CD4-positive, alpha-beta memory T cell (primary cell): ENCODE results near the gene NTNG1. TPM values are rescaled to one million over a fixed set of nuclear protein-coding genes. Genes with fewer than 3 reads are reported as not detected.

Experiments used
- CTCF ChIA-PET: fragments of 350-600 bp; sonication (Branson Sonifier 250); formaldehyde crosslinking; loops from one replicate; lab custom pipeline; 2021; ENCODE audit warnings: inconsistent platforms; ENCODE audit not compliant: partially characterized antibody; lab: Charles Lee
- POLR2A ChIA-PET: fragments of 350-600 bp; sonication (Branson Sonifier 250); formaldehyde crosslinking; loops from one replicate; lab custom pipeline; 2021; ENCODE audit not compliant: partially characterized antibody; lab: Charles Lee
- DNase-seq, 5 donors: peaks; one replicate each; pipeline versions ENCODE4 v3.0.0 to v3.0.0-alpha.2; 2020 to 2022; ENCODE audit warnings: mixed read lengths in 1 of 5
- H3K27ac ChIP-seq: one replicate; pipeline ENCODE4 v1.7.0; 2013; ENCODE audit warnings: low read depth, low read length
- H3K27me3 ChIP-seq: 2 replicates; pipeline ENCODE4 v1.7.0; 2013; ENCODE audit warnings: mild to moderate bottlenecking, low read length, moderate library complexity; ENCODE audit not compliant: insufficient read depth
- H3K36me3 ChIP-seq: 2 replicates; pipeline ENCODE4 v1.7.0; 2013; ENCODE audit warnings: mild to moderate bottlenecking, low read length, moderate library complexity; ENCODE audit not compliant: insufficient read depth
- H3K4me1 ChIP-seq: 2 replicates; pipeline ENCODE4 v1.7.0; 2013; ENCODE audit warnings: mild to moderate bottlenecking, low read length, moderate library complexity; ENCODE audit not compliant: insufficient read depth
- H3K4me3 ChIP-seq, 2 donors: one replicate each; pipeline ENCODE4 v1.7.0; 2013; ENCODE audit warnings: low read length in 2 of 2, mild to moderate bottlenecking in 1 of 2
- H3K9me3 ChIP-seq, 2 donors: one replicate each; pipeline ENCODE4 v1.7.0; 2013; ENCODE audit warnings: low read length in 2 of 2, control low read depth in 1 of 2; ENCODE audit not compliant: control insufficient read depth in 1 of 2
- H3K27ac Mint-ChIP-seq, 7 donors: one replicate each; pipeline ENCODE4 v1.8.0; 2020 to 2021; ENCODE audit warnings: mixed read lengths in 7 of 7, mild to moderate bottlenecking in 6 of 7, inconsistent platforms in 3 of 7, moderate library complexity in 3 of 7
- H3K27me3 Mint-ChIP-seq, 2 donors: one replicate each; pipeline ENCODE4 v1.8.0; 2020 to 2021; ENCODE audit warnings: mixed read lengths in 2 of 2
- H3K36me3 Mint-ChIP-seq, 2 donors: one replicate each; pipeline ENCODE4 v1.8.0; 2020 to 2021; ENCODE audit warnings: mixed read lengths in 2 of 2, inconsistent platforms in 1 of 2, mild to moderate bottlenecking in 1 of 2
- H3K4me1 Mint-ChIP-seq, 4 donors: one replicate each; pipeline ENCODE4 v1.8.0; 2020 to 2021; ENCODE audit warnings: mixed read lengths in 4 of 4, mild to moderate bottlenecking in 1 of 4
- H3K4me3 Mint-ChIP-seq, 8 donors: one replicate each; pipeline ENCODE4 v1.8.0; 2020 to 2021; ENCODE audit warnings: mixed read lengths in 8 of 8, mild to moderate bottlenecking in 7 of 8, moderate library complexity in 6 of 8, inconsistent platforms in 3 of 8
- H3K9me3 Mint-ChIP-seq, 8 donors: one replicate each; pipeline ENCODE4 v1.8.0; 2020 to 2021; ENCODE audit warnings: mixed read lengths in 8 of 8, mild to moderate bottlenecking in 5 of 8, inconsistent platforms in 3 of 8, moderate library complexity in 1 of 8
- intact Hi-C: fragments of 100-400 bp; cut with micrococcal nuclease; formaldehyde crosslinking; loops from one replicate; pipeline ENCODE4 v1.15.1; 2023
- polyA plus RNA-seq, 2 donors: library from polyadenylated mRNA; unstranded; fragments of 300-500 nt; fragmentation: Illumina TruSeq; gene quantifications; one replicate each; pipeline ENCODE4 v1.2.3, GENCODE V29; 2021
- total RNA-seq, 2 experiments: library from RNA; stranded (reverse); gene quantifications; one replicate each; pipeline ENCODE4 v1.2.3, GENCODE V29; 2021

Gene NTNG1
- total and polyA plus RNA-seq, 4 experiments from 2014 or later: not detected

DNA sequence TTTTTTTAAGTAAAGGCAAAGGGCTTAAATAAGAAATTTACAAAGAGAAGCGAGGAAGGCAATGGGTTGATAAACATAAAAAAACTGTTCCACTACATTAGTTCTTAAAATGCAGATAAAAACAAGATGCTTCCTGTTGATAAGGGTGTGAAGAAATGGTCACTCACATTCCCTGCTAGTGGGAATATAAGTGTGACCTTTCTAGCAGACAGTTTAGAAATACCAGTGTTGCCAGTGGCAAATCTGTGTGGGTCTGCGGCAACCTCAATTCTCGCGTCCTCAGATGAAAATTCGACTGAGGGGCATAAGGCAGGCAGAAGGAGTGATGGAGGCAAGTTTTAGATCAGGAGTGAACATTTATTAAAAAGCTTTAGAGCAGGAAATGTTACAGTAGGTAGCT is 151.1 kb downstream of the NTNG1 start:
- Histone ChIP-seq H3K4me3 (no peak overlapping the region), H3K27ac (no peak overlapping the region), H3K27me3 (no peaks in the 10 kb centered on the region), H3K4me1 (no peaks in the 10 kb centered on the region), H3K9me3 (no peaks in the 10 kb centered on the region), H3K36me3 (no peaks in the 10 kb centered on the region)
- ChIA-PET CTCF (no interaction called here), POLR2A (no interaction called here)
- Mint-ChIP-seq H3K9me3 (peaks cover 0 to 3% (median 0%) of the 10 kb centered on the region in 8 donors), H3K27me3 (no peaks in the 10 kb centered on the region), H3K4me1 (no peaks in the 10 kb centered on the region), H3K27ac (no peak overlapping the region), H3K36me3 (no peaks in the 10 kb centered on the region), H3K4me3 (no peak overlapping the region)
- intact Hi-C loops: no loop called here
- DNase-seq: no peak

- no peaks in the 10 kb centered on the region for H3K9me3 ChIP-seq
- no peaks in the 10 kb centered on the region for H3K4me1 ChIP-seq
- Mint-ChIP-seq H3K4me1 (no peaks in the 10 kb centered on the region), H3K27me3 (no peaks in the 10 kb centered on the region), H3K9me3 (peaks cover 0 to 3% (median 0%) of the 10 kb centered on the region in 8 donors), H3K4me3 (no peak overlapping the region), H3K36me3 (no peaks in the 10 kb centered on the region), H3K27ac (no peak overlapping the region)
- CTCF ChIA-PET: no interaction called here
- no peak overlapping the region for H3K27ac ChIP-seq
- intact Hi-C loops: no loop called here
- POLR2A ChIA-PET: no interaction called here
- no peak for DNase-seq
- no peak overlapping the region for H3K4me3 ChIP-seq
- no peaks in the 10 kb centered on the region for H3K36me3 ChIP-seq
- no peaks in the 10 kb centered on the region for H3K27me3 ChIP-seq
These were observed 153.2 kb downstream of the NTNG1 start for GRCh38 chr1:107293901-107294613.

DNA sequence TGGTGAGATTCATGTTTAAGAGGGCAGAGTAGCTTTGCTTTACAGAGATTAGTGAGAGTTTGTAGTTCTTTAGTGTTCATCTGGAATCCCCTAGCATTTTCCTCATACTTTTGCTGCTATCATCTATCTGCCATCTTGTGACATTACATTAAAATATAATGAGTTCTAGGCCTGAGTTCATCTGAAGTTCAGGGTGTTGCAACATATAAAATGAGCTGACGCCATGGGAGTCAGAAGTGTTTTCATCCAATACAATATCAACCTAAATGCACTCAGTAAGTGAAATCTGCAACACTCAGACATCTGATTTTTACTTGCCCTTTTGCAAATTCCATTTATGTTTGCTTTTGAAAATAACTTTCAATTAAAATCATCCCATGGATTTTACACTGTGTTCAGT is 153.8 kb downstream of the NTNG1 start:
- no peak for DNase-seq
- H3K9me3 Mint-ChIP-seq: peaks cover 0 to 3% (median 0%) of the 10 kb centered on the region in 8 donors
- no peaks in the 10 kb centered on the region for H3K36me3 Mint-ChIP-seq
- H3K27ac Mint-ChIP-seq: no peak overlapping the region
- intact Hi-C loops: no loop called here
- no peaks in the 10 kb centered on the region for H3K36me3 ChIP-seq
- no peak overlapping the region for H3K4me3 Mint-ChIP-seq
- no peak overlapping the region for H3K4me3 ChIP-seq
- H3K4me1 ChIP-seq: no peaks in the 10 kb centered on the region
- no peaks in the 10 kb centered on the region for H3K27me3 ChIP-seq
- ChIA-PET CTCF (no interaction called here), POLR2A (no interaction called here)
- no peaks in the 10 kb centered on the region for H3K9me3 ChIP-seq
- H3K27ac ChIP-seq: no peak overlapping the region
- H3K27me3 Mint-ChIP-seq: no peaks in the 10 kb centered on the region
- no peaks in the 10 kb centered on the region for H3K4me1 Mint-ChIP-seq

DNA sequence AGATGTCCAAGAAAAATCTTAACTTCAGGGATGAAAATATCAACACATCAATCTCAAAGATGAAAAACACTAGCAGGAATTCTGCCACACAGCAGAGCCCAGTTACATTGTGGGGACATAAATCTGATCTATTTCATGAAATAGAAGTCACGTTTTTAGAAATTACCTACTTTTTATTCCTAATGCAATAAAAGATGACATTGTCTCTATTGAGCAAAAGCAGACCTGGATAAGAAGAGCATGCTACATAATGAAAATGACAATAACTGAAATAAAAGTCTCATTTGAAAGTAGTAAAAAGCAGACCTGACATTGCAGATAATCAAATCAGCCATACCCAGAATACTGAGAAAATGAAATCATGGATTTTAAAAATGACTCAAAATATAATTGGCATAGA is 156.8 kb downstream of the NTNG1 start:
- H3K27me3 Mint-ChIP-seq: no peaks in the 10 kb centered on the region
- POLR2A ChIA-PET: no interaction called here

GRCh38 chr1:107298526-107298925 is 157.7 kb downstream of the NTNG1 start:
- POLR2A ChIA-PET: no interaction called here
- no peaks in the 10 kb centered on the region for H3K4me1 ChIP-seq
- H3K27me3 Mint-ChIP-seq: no peaks in the 10 kb centered on the region
- peaks cover 0 to 2% (median 0%) of the 10 kb centered on the region in 8 donors for H3K9me3 Mint-ChIP-seq
- no peak for DNase-seq
- no peaks in the 10 kb centered on the region for H3K36me3 Mint-ChIP-seq
- H3K4me1 Mint-ChIP-seq: no peaks in the 10 kb centered on the region
- H3K9me3 ChIP-seq: no peaks in the 10 kb centered on the region
- CTCF ChIA-PET: no interaction called here
- H3K36me3 ChIP-seq: no peaks in the 10 kb centered on the region
- intact Hi-C loops: no loop called here
- H3K4me3 Mint-ChIP-seq: no peak overlapping the region
- no peak overlapping the region for H3K4me3 ChIP-seq
- no peaks in the 10 kb centered on the region for H3K27me3 ChIP-seq
- H3K27ac ChIP-seq: no peak overlapping the region
- H3K27ac Mint-ChIP-seq: no peak overlapping the region

More for the DNA sequence above, 156.8 kb downstream of the NTNG1 start:
- H3K9me3 ChIP-seq: no peaks in the 10 kb centered on the region
- Mint-ChIP-seq H3K4me1 (no peaks in the 10 kb centered on the region), H3K36me3 (no peaks in the 10 kb centered on the region), H3K9me3 (peaks cover 0 to 2% (median 0%) of the 10 kb centered on the region in 8 donors), H3K27ac (no peak overlapping the region), H3K4me3 (no peak overlapping the region)
- no peak overlapping the region for H3K27ac ChIP-seq
- CTCF ChIA-PET: no interaction called here
- no peaks in the 10 kb centered on the region for H3K36me3 ChIP-seq
- no peaks in the 10 kb centered on the region for H3K4me1 ChIP-seq
- no peak for DNase-seq
- no peaks in the 10 kb centered on the region for H3K27me3 ChIP-seq
- no peak overlapping the region for H3K4me3 ChIP-seq
- intact Hi-C loops: no loop called here

DNA sequence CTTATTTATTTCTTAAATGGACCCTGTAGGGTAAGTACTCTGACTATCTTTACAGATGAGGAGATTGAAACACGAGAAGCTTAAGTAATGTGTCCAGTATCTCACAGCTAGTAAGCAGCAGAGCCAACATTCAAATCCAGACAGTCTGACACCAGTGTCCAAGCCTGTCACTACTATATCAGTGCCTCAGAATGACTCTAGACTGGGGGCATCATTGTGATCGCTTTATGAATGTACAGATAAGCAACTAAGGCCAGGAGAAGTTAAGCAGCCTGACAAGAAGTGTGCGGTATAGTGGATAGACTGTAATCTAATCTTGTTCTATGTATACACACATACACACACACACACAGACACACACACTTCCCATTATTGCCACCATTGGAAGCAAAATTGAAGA is 158.7 kb downstream of the NTNG1 start:
- H3K9me3 Mint-ChIP-seq: peaks cover 0 to 2% (median 0%) of the 10 kb centered on the region in 8 donors
- POLR2A ChIA-PET: no interaction called here

GRCh38 chr1:107309962-107310361 is 169.1 kb downstream of the NTNG1 start:
- intact Hi-C loops: no loop called here

More for the DNA sequence above, 158.7 kb downstream of the NTNG1 start:
- intact Hi-C loops: no loop called here
- no peaks in the 10 kb centered on the region for H3K36me3 Mint-ChIP-seq
- H3K27me3 Mint-ChIP-seq: no peaks in the 10 kb centered on the region
- H3K4me1 Mint-ChIP-seq: no peaks in the 10 kb centered on the region
- no peak overlapping the region for H3K27ac ChIP-seq
- DNase-seq: no peak
- H3K27ac Mint-ChIP-seq: no peak overlapping the region
- no peaks in the 10 kb centered on the region for H3K36me3 ChIP-seq
- no peak overlapping the region for H3K4me3 Mint-ChIP-seq
- CTCF ChIA-PET: no interaction called here
- H3K9me3 ChIP-seq: no peaks in the 10 kb centered on the region
- H3K4me1 ChIP-seq: no peaks in the 10 kb centered on the region
- no peaks in the 10 kb centered on the region for H3K27me3 ChIP-seq
- H3K4me3 ChIP-seq: no peak overlapping the region

More at GRCh38 chr1:107309962-107310361, 169.1 kb downstream of the NTNG1 start:
- no peaks in the 10 kb centered on the region for H3K9me3 ChIP-seq
- no peak for DNase-seq
- ChIA-PET POLR2A (no interaction called here), CTCF (no interaction called here)
- H3K36me3 Mint-ChIP-seq: no peaks in the 10 kb centered on the region
- no peak overlapping the region for H3K4me3 Mint-ChIP-seq
- H3K36me3 ChIP-seq: no peaks in the 10 kb centered on the region
- peaks cover 0 to 5% (median 0%) of the 10 kb centered on the region in 8 donors for H3K9me3 Mint-ChIP-seq
- no peak overlapping the region for H3K27ac ChIP-seq
- H3K4me1 Mint-ChIP-seq: no peaks in the 10 kb centered on the region
- peaks cover 0 to 4% of the 10 kb centered on the region in 2 donors for H3K27me3 Mint-ChIP-seq
- no peaks in the 10 kb centered on the region for H3K4me1 ChIP-seq
- H3K4me3 ChIP-seq: no peak overlapping the region
- H3K27me3 ChIP-seq: no peaks in the 10 kb centered on the region
- H3K27ac Mint-ChIP-seq: no peak overlapping the region
